GM18520 (cell line): Measurements from ENCODE around the gene SPRED3.

Source experiments
- ATAC-seq: cut with Tn5 transposase; IDR thresholded peaks from one replicate; pipeline ENCODE4 v1.9.1; 2021; ENCODE audit not compliant: unreplicated experiment

Gene SPRED3

DNA sequence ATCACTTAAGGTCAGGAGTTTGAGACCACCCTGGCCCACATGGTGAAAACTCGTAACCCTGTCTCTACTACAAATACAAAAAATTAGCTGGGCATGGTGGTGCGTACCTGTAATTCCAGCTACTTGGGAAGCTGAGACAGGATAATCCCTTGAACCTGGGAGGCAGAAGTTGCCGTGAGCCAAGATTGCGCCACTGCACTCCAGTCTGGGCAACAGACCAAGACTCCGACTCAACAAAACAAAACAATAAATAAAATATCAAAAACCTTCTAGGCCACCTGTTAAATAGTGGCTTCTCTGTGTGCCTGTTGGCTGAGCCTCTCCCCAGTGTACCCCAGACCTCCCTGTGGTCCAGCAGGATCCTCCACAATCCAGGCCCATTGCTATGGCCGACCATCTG is 17.4 kb upstream of the SPRED3 start:
- ATAC-seq, result no peak

DNA sequence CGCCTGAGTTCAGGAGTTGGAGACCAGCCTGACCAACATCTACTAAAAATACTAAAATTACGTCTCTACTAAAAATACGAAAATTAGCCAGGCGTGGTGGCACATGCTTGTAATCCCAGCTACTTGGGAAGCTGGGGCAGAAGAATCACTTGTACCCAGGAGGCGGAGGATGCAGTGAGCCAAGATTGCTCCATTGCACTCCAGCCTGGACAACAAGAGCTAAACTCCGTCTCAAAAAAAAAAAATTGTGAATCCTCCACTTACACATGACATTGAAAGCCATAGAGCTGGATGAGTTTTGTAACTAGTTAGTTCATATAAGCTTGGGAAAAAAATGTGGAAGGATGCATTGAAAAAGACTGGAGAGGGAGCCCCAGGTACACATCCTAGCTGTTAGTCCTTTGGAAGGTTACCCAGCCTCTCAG is 14.6 kb upstream of the SPRED3 start:
- ATAC-seq, result no peak

DNA sequence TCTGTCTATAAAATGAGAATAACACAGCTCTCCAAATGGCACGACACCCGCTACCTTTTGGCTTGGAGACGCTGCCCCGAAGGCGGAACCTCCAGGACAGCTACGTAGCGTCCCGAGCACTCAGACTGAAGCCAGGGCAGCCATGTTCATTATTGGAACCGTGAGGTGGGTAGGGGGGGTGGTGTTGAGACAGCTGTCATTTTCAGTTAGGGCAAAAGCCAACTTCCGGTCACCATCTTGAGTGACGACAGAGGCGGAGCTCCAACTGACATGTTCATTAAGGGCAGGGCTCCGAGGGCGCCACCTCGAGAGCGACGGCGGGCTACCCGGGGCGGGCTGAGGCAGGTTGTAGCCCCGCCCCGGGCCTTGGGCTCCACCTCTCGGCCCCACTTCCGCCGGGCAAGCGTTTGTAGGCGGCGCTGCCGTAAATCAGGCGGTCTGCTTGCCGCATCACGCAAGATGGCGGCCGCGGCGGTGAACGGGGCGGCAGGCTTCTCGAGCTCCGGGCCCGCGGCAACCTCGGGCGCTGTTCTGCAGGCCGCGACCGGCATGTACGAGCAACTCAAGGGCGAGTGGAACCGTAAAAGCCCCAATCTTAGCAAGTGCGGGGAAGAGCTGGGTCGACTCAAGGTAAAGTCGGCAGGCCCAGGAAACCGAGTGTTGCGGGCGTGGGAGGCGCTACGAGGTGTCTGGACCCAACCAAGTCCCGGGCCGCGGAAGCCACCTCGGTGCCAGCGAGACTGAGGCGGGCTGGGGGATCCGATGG is 14.0 kb upstream of the SPRED3 start, which contains the start of gene PSMD8:
PSMD8 (plus strand) TSS at position 240 of the 766 bp plus-strand sequence; CDS start at position 271, 31 bp downstream.
- ATAC-seq, result peak; percentile 96

DNA sequence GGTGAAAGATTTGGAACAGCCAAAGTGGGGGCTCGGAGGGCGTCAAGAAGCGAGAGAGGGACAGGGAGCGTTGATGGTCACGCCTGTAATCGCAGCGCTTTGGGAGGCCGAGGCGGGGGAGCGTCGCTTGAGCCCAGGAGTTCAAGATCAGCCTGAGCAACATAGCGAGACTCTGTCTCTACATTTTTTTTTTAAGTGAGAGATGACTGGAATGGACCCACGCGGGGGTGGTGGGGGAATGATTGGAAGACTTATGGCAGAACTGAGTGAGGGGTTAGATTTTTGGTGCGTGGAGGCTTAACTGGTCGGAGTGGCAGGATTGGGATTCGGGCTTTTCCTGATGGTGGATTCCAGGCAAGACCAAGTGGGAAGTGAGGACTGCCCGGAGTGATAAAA is 13.4 kb upstream of the SPRED3 start:
- ATAC-seq, result no peak

DNA sequence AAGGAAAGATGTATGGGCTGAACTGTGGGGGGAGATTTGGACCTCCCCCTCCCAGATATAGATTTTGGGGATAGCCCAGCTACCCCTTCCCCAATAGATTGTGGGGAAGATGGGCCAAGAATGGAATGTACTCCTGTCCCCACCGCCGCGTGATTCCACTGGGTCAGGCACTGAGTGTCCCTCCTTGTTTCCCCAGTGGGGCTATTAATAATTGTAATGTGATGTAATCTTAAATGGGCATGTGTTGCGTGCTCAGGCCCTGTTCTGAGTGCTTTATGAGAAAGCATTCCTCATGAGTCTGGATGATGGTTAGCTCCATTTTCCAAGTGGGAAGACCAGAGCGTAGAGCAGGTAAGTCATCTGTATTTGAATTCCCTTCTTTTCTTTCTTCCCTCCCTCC is 12.7 kb upstream of the SPRED3 start:
- no peak for ATAC-seq

DNA sequence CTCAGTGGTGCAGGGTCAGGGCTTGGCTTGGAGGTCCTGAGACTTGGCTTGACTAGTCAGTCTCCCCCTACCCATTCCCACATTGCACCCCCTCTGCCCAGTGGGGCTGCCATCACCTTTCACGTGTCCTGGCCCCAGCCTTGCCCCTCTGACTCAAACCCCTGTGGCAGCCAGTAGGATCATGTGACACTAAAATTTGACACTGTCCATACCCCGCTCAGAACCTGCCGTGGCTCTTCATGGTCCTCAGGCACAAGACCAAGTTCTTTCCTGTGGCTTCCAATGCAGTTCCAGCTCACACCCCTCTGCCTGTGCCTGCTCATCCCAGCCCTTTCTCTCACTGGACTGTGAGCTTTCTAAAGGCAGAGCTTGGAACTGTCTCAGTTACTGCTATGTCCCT is 11.9 kb upstream of the SPRED3 start:
- no peak for ATAC-seq

DNA sequence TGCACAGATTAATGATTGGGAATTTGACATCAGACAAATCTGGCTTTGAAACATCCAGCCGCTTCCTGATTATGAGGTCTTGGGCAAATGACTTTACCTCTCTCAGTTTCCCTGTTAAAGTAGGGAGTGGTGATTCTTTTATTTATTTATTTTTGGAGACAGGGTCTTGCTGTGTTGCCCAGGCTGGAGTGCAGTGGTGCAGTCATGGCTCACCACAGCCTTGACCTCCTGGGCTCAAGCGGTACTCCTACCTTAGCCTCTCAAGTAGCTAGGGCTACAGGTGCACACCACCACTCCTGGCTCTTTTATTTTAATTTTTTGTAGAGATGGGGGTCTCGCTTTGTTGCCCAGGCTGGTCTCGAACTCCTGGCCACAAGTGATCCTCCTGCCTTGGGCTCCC is 11.4 kb upstream of the SPRED3 start:
- no peak for ATAC-seq

DNA sequence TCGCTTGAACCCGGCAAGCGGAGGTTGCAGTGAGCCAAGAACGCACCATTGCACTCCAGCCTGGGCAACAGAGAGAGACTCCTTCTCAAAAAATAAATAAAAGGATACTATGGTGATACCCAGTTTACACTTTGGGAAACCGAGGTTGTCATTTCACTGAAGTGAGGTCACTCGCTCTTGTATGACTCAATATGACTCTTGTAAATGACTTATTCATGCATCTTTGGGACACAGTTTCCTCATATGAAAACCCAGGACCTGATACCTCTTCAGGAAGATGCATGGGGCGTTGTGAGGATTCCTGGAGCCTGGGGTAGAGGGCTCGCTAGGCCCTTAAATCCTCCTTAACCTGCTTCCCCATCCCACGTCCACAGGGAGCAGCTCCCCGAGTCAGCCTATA is 9.6 kb upstream of the SPRED3 start:
- ATAC-seq, result no peak

DNA sequence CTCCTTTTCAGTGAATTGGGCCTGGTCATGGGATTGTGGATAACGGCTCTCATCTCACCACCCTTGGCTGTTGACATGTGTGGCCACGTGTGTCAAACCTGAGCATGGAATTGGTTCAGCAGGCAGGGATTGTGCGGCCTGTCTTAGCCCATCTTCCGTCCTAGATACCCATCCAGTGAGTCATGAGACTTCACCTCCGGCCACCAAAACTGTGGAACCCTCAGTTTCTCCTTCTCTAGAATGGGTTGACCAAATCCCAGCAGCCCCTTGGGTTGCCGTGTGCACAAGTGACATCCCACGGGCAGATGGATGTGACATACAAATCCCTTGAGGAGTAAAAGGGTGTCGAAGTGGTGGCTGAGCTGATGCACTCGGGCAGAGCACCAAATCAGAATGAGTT is 7.4 kb upstream of the SPRED3 start:
- no peak for ATAC-seq

DNA sequence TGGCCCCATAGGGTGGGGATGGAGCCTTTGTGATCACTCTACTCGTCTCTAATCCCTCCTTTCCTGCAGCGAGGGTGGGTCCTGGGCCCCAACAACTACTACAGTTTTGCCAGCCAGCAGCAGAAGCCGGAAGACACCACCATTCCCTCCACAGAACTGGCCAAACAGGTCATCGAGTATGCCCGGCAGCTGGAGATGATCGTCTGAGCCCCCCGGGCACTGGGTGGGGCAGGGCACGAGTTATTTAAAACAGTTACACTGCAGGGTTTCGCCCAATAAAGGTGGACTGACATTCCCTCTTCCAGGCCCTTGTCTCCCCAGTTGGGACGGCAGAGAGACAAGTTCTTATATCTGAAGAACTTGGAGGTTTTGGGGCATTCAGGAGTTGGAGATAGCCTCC is 5.3 kb upstream of the SPRED3 start:
- ATAC-seq, result no peak

DNA sequence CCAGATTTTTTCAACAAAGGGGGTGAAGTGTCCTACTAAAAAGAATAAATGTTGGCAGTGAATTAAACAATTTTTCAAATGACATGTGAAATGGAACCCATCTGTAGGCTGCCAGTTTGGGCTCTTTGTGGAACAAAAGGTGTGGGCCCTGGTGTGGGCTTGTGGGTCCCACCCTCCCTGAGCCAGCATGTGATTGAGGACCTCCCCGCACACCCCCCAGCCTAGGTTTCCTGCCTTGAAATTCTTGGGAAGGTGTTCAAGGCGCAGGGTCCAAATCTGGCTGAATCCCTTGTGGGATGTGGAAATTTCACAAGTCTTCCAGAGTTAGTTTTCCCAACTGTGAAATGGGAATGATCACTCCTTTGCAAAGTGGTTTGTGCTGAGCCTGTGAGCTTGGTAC is 4.8 kb upstream of the SPRED3 start:
- ATAC-seq, result no peak

DNA sequence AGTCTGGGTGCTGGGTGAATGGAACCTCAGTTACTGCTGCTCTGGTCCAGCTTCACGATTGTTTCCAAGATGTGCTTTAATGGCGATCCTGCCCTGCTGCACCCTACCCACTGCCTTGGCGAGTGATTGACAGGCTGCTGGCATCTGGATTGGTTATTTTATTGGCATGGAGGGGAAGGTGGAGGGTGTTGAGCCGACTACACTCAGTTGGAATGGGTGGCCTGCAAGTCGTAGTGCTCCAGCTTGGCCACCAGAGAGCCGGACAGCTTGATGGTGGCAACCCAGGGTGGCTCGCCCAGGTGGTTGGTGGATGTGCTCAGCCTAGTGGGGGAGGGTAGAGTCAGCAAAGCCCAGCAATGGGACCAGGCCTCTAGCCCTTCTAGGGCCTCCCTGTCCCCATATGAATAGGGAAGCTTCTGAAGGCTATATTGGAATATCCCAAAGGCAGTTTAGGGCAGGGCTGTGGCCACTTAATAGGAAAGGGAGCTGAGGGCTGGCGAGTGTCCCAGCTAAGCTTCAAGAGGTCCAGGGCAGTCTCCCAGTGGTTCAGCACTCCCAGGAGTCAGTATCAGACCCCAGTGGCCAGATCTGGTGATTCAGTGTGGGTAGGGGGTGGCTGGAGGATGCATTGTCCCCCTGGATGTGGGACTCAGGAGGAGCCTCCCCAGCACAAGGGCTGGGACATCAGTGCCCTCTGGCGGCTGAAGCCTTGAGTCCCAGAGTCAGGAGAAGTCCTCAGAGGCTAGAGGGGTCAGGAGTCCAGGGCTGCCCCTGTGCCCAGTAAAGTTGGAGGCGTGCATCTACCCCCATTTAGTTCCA is 4.1 kb upstream of the SPRED3 start:
- ATAC-seq, result no peak

DNA sequence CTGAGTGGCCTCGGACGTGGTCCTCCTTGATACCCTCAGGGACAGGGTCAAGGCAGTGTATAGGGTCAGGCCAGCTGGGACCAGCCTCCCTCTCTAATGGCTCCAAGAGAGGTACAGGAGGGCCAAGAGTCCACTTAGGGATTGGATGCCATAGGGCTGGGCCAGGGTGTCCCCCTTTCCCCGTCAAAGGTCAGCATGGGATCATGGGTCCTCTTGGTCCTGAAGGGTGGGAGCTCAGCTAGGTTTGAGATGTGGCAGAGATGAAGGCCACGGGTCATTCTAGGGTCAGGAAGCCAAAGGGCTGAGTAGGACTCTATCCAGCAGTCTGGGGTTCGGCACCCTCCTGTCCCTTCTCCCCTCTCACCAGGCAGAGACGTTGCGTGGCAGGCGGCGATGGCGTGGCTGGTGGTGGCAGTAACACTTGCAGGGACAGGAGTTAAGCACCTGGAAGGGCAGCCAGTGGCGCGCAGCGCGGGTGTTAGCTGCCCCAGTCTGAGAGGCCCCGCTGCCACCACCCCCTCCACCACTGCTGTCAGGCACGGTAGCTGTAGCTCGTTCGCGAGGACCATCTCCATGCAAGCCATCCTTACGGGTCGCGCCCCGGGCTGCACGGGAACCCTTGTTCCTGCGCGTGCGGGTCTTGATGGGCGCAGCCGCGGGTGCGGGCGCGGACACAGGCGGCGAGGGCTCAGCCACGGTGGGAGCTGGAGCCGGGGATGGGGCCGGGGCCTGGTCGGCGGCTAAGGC is 3.3 kb upstream of the SPRED3 start:
- ATAC-seq, result no peak

DNA sequence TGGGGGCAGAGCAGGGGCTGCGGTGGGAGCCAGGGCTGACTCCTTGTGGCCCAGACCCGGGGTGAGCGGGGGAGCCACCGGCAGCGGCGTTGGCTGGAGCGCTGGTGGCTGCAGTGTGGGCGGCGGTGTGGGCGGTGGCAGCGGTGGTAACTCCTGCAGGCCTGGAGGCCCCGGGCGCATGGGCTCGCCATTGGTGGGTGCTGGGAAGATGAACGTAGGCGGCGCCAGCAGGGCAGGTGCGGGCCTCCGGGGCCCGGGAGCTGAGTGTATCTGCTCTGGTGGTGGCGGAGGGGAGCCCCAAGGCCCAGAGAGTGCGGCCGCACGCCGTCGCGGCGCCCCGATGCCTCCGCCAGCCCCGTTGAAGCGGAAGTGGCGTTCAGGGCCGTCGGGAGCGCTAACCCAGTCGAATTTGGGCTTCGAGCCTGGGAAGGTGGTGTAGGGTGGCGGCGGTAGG is 2.7 kb upstream of the SPRED3 start:
- no peak for ATAC-seq

DNA sequence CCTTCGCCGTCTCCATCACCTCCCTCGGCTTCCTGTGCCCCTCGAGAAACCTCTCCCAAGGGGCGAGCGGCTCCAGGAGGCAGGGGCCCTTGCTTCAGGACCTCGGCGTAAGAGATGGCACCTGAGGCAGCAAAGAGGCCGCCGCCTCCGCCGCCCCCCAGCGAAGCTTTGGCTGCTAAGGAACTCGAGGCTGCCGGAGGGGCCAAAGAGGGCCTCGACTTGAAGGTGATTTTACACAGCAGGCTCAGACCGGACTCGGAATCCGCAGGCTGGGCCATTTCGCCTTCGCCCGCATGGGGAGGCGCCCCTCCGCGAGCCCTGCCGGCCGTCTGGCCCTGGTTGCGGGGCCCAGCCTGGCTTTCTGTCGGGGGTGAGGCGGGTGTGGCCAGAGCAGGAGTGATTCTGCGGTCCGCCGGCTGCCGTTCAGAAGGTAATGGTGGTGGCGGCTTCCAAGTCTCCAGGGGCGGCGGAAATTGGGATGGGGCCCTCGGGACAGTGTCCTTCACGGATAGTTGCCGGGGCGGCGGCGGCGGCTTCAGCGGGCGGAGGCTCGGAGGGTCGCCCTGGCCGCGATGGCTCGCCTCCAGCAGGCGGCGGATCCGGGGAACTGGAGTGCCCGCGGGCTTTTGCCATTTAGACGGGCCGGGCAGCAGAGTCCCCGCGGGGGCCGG is 2.1 kb upstream of the SPRED3 start:
- ATAC-seq, result no peak

DNA sequence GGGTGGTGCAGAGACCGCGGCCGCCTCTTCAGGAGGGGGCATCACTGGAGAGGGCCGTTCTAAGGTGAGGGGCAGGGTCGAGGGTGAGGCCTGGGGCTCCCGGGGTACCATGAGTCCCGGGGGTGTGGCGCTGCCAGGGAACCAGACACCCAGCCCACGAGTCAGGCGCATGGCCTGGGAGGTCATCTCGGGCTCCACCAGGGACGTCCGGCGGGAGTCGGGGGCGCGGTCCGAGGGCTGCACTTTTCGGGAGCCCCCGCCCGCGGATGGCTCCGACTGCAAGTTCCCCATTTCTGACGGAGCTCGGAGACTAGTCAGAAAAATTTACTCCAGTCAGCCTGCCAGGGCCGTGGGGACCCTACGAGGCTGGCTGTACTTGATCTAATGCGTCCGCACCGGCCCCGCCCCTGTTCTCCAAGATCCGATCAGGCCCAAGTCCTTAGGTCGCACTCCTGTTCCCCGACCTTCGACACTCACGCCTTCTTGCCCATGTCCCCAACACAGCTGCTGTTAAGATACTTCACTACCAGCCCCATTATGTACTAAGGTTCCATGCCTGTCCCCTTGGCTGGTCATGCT is 1.4 kb upstream of the SPRED3 start:
- no peak for ATAC-seq

DNA sequence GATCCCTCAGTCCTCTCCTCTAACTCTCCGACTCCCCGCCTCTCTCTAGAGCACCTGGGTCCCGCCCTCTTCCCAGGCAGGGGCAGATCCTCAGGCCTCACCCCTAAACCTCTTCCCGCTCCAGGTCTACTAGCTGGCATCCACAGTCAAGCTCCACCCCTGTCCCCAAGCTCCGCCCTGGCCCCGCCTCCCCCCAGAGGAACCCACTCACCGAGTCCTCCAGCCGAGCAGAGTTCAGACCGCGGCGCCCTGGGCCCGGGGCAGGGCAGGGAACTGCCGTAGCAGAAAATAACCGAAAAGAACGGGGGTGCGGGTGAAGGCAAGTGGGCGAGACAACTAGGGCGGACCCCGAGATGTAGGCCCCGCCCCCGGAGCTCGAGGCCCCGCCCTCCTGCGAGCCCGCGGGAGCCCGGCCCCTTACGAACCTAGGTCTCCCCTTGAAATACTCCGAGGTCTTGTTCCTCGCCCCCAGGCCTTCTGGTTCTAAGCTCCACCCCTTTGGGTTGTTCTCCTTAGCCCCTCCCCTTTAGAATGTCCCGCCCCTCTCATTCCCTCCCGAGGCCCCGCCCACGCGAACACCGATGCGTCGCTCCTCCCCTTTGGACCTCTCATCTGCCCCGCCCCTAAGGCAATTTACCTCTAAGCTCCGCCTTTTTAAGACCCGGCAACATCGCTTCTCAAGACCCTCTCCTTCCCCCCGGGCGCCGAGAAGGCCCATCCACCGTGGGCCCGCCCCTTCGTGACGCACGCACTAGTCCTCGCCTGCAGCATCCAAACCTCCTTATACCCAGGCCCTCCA is 748 bp upstream of the SPRED3 start, which contains the start of gene GGN:
GGN (minus strand) TSS at position 485 of the 799 bp plus-strand sequence. CDS start 773 bp downstream, outside the sequence.
- ATAC-seq, result no peak

DNA sequence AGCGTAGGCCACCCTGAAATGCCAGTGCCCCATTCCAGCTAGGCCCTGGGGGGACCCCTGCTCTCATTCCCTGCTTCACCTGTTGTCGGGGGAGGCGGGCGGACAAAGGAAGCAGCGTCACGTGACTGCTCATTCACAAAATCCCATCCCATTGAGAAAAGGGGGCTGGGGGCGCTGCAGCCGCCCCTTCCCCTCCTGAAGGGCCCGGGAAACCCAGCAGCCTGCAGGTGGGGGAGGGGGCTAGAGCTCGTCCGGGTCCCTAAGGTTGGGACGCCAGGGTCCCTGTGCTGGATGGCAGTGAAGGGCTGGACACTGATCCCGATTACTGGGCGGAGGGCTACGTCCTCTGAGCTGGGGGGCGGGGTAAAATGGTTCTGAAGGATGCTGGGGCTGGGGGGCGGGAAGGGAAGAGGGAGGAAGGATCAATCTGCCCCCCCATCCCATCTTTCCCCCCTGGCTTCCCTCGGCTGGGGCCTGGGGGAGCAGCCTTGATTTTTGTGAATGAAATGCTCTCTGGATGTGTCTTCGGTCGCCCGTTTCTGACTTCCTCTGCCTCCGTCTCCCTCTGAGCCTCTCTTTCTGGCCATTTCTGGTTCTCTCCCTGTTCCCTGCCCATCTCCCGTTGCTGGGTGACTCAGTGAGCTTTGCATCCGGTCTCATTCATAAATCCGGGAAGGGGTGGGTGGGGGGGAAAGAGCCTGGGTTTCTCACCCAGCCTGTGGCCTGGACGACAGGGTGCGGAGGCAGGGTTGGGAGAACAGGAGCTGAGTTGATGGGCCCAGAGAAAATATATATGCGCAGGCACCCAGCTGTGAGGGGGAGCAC is 816 bp downstream of the SPRED3 start:
- ATAC-seq, result no peak
